ENCODE data around the gene SPANXN3.

- TF ChIP-seq CTCF (IDR thresholded peaks at IDR 0.05) (no peak), POLR2A (IDR thresholded peaks at IDR 0.05) (no peak), POLR2AphosphoS5 (IDR thresholded peaks at IDR 0.05) (no peak), EP300 (IDR thresholded peaks at IDR 0.05) (no peak)
Observed at GRCh38 chrX:143476751-143477150, 40.5 kb downstream of the SPANXN3 start.

Measured in stomach (tissue), 4 donors.